GM19025 (cell line): ENCODE measurements around the gene RTKN2.
"Not testable (repeated sequence)": the region's sequence is repeated elsewhere in the genome, so short reads cannot be mapped to it uniquely, and the experiment has no call there.

Source experiments
- ATAC-seq: cut with Tn5 transposase; IDR thresholded peaks from one replicate; pipeline ENCODE4 v1.9.1; 2021; ENCODE audit warnings: mild to moderate bottlenecking, low read depth, moderate library complexity; ENCODE audit not compliant: unreplicated experiment

RTKN2 gene

GRCh38 chr10:62268399-62269114, at the start of gene RTKN2:
Gene RTKN2, minus strand, starts transcription at chr10:62268844. Its CDS starts 234 bp downstream, at chr10:62268610.
- ATAC-seq, result peak; percentile 78

GRCh38 chr10:62317257-62317656, 48.6 kb upstream of the RTKN2 start:
- ATAC-seq, result no peak

- ATAC-seq, result no peak
Measured at GRCh38 chr10:62309254-62309653, 40.6 kb upstream of the RTKN2 start.

GRCh38 chr10:62308101-62308500, 39.5 kb upstream of the RTKN2 start:
- ATAC-seq, result no peak

- ATAC-seq, result no peak
Measured at GRCh38 chr10:62307635-62308034, 39.0 kb upstream of the RTKN2 start.

- no peak for ATAC-seq
Measured at GRCh38 chr10:62306663-62307062, 38.0 kb upstream of the RTKN2 start.

- no peak for ATAC-seq
Measured at GRCh38 chr10:62305813-62306212, 37.2 kb upstream of the RTKN2 start.

- no peak for ATAC-seq
Measured at GRCh38 chr10:62303922-62304321, 35.3 kb upstream of the RTKN2 start.

GRCh38 chr10:62302760-62303159, 34.1 kb upstream of the RTKN2 start:
- ATAC-seq, result no peak

- ATAC-seq, result no peak
Measured at GRCh38 chr10:62297857-62298256, 29.2 kb upstream of the RTKN2 start.

GRCh38 chr10:62284221-62284620, 15.6 kb upstream of the RTKN2 start:
- ATAC-seq, result no peak

GRCh38 chr10:62281348-62281747, 12.7 kb upstream of the RTKN2 start:
- ATAC-seq, result not testable (repeated sequence)

GRCh38 chr10:62280392-62280791, 11.7 kb upstream of the RTKN2 start:
- ATAC-seq, result not testable (repeated sequence)

- ATAC-seq, result no peak
Measured at GRCh38 chr10:62278441-62278910, 9.8 kb upstream of the RTKN2 start.

- no peak for ATAC-seq
Measured at GRCh38 chr10:62277971-62278370, 9.3 kb upstream of the RTKN2 start.

GRCh38 chr10:62270020-62270419, 1.4 kb upstream of the RTKN2 start:
- no peak for ATAC-seq

GRCh38 chr10:62268027-62268398, 631 bp downstream of the RTKN2 start:
- no peak for ATAC-seq

- ATAC-seq, result no peak
Measured at GRCh38 chr10:62266611-62267010, 2.0 kb downstream of the RTKN2 start.

GRCh38 chr10:62266147-62266546, 2.5 kb downstream of the RTKN2 start:
- no peak for ATAC-seq

GRCh38 chr10:62264702-62265436, 3.8 kb downstream of the RTKN2 start:
- ATAC-seq, result no peak

- no peak for ATAC-seq
Measured at GRCh38 chr10:62264126-62264525, 4.5 kb downstream of the RTKN2 start.

- no peak for ATAC-seq
Measured at GRCh38 chr10:62261666-62262065, 7.0 kb downstream of the RTKN2 start.
